BLaER1 treated with 17β-estradiol and CSF1 and Interleukin-3, amounts not matched to agents 10 nM and 100 nM (cell line): ENCODE results near the gene ARL14EP.

Experiments
- H3K27ac ChIP-seq, 11 experiments: shearing (Covaris generic); formaldehyde crosslinking; 2 replicates each; pipeline ENCODE4 v1.8.1; 2022
- H3K27me3 ChIP-seq, 11 experiments: shearing (Covaris generic); formaldehyde crosslinking; 2 replicates each; pipeline ENCODE4 v1.8.1; 2022
- H3K36me3 ChIP-seq, 11 experiments: shearing (Covaris generic); formaldehyde crosslinking; 2 replicates each; pipeline ENCODE4 v1.8.1; 2022
- H3K4me1 ChIP-seq, 10 experiments: shearing (Covaris generic); formaldehyde crosslinking; 2 replicates each; pipeline ENCODE4 v1.8.1; 2022
- H3K4me2 ChIP-seq, 11 experiments: shearing (Covaris generic); formaldehyde crosslinking; 2 replicates each; pipeline ENCODE4 v1.8.1; 2022
- H3K4me3 ChIP-seq, 10 experiments: shearing (Covaris generic); formaldehyde crosslinking; 2 replicates each; pipeline ENCODE4 v1.8.1; 2022
- H3K9ac ChIP-seq, 11 experiments: shearing (Covaris generic); formaldehyde crosslinking; 2 replicates each; pipeline ENCODE4 v1.8.1; 2022
- H3K9me3 ChIP-seq, 11 experiments: shearing (Covaris generic); formaldehyde crosslinking; replicated peaks in 1 of 11; 2 replicates each; pipeline ENCODE4 v1.8.1; 2022
- H4K20me1 ChIP-seq, 11 experiments: shearing (Covaris generic); formaldehyde crosslinking; 2 replicates each; pipeline ENCODE4 v1.8.1; 2022
- Cebpa-rat ChIP-seq, 11 experiments: shearing (Covaris generic); IDR thresholded peaks; 2 replicates each; pipeline ENCODE4 v1.8.1; 2022

Gene ARL14EP

DNA sequence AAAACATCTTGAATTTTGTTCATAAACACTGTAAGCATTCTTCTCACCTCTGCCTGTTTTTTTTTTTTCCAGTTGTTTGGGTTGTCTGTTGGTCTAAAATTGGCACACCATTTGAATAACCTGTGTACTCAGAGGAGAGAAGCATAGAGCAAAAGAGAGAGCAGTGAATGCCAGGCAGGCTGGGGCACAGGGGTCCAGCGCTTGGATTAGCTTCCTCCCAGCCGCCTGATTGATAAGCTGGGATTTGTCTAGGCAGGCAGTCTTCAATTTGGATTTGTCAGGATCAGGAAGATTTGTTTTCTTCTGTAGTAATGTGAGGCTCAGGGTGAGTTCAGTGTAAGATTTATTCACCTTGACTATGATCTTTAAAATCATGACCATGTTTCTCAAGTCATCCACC, 59.0 kb downstream of the ARL14EP start:
- no peaks in the 10 kb centered on the region for H3K36me3 ChIP-seq
- no peak overlapping the region for H3K27ac ChIP-seq
- no peak overlapping the region for H3K9ac ChIP-seq
- 0 out of 20 replicates have a peak, but pooled peaks cover 0 to 2% (median 0%) of the 10 kb centered on the region in 10 experiments for H3K4me1 ChIP-seq
- H4K20me1 ChIP-seq: no peaks in the 10 kb centered on the region
- no peak overlapping the region for H3K4me2 ChIP-seq
- no peak for TF ChIP-seq Cebpa-rat (IDR thresholded peaks at IDR 0.05)
- H3K9me3 ChIP-seq: no peaks in the 10 kb centered on the region
- H3K27me3 ChIP-seq: no peaks in the 10 kb centered on the region
- no peak overlapping the region for H3K4me3 ChIP-seq
